OCI-LY7 (cell line): ENCODE results near the gene DIPK1B. TPM values are rescaled to one million over a fixed set of nuclear protein-coding genes. Genes with fewer than 3 reads are reported as not detected.

Experiments used
- BruUV-seq: library from RNA; stranded (reverse); fragments of 400-500 nt; replicated peaks from 2 replicates; lab custom pipeline; 2021; lab: Mats Ljungman, UMichigan
- CTCF ChIA-PET: fragments of 300-600 bp; sonication (Branson Sonifier 250); formaldehyde crosslinking; loops from one replicate; lab custom pipeline; 2022; ENCODE audit warnings: antibody characterized with exemption; ENCODE audit not compliant: unreplicated experiment; lab: Charles Lee
- POLR2A ChIA-PET: fragments of 300-600 bp; sonication (Branson Sonifier 250); formaldehyde crosslinking; loops from one replicate; lab custom pipeline; 2022; ENCODE audit warnings: antibody characterized with exemption; lab: Charles Lee
- DNase-seq: peaks from one replicate; pipeline ENCODE4 v3.0.0-alpha.2; 2015; ENCODE audit warnings: low spot score
- H2AFZ ChIP-seq: fragments of 200-600 bp; sonication (generic), shearing (Covaris generic); 2 replicates; pipeline ENCODE4 v1.6.1; 2014; ENCODE audit warnings: mild to moderate bottlenecking, antibody characterized with exemption, low read length, moderate library complexity
- H3K27ac ChIP-seq: fragments of 200-600 bp; sonication (generic); 2 replicates; pipeline ENCODE4 v1.5.1; 2014; ENCODE audit warnings: mixed run types, low read depth, mild to moderate bottlenecking, moderate library complexity, low read length, inconsistent platforms; ENCODE audit not compliant: poor library complexity, severe bottlenecking
- H3K36me3 ChIP-seq: fragments of 200-600 bp; sonication (generic); 2 replicates; pipeline ENCODE4 v1.6.1; 2014; ENCODE audit warnings: mild to moderate bottlenecking, antibody characterized with exemption, low read length, moderate library complexity, mixed read lengths; ENCODE audit not compliant: insufficient read depth
- H3K4me1 ChIP-seq: fragments of 200-600 bp; sonication (generic); 2 replicates; pipeline ENCODE4 v1.5.1; 2014; ENCODE audit warnings: mild to moderate bottlenecking, low read length; ENCODE audit not compliant: insufficient read depth, poor library complexity, severe bottlenecking
- H3K4me2 ChIP-seq: fragments of 200-600 bp; sonication (generic); 2 replicates; pipeline ENCODE4 v1.6.1; 2014; ENCODE audit warnings: mild to moderate bottlenecking, low read length
- H3K4me3 ChIP-seq: fragments of 200-600 bp; sonication (generic); 2 replicates; pipeline ENCODE4 v1.5.1; 2014; ENCODE audit warnings: mild to moderate bottlenecking, low read depth, low read length; ENCODE audit not compliant: poor library complexity, severe bottlenecking
- H3K79me2 ChIP-seq: fragments of 200-600 bp; sonication (generic); 2 replicates; pipeline ENCODE4 v1.6.1; 2016; ENCODE audit warnings: low read depth, mild to moderate bottlenecking, low read length, moderate library complexity, mixed read lengths; ENCODE audit not compliant: insufficient read depth
- H3K9me2 ChIP-seq: fragments of 200-600 bp; sonication (generic); 2 replicates; pipeline ENCODE4 v1.6.1; 2016; ENCODE audit warnings: mild to moderate bottlenecking, low read length, mixed read lengths; ENCODE audit not compliant: insufficient read depth
- H3K9me3 ChIP-seq: fragments of 200-600 bp; sonication (generic); 2 replicates; pipeline ENCODE4 v1.6.1; 2014; ENCODE audit warnings: mild to moderate bottlenecking, mixed run types, low read length, mixed read lengths
- H4K20me1 ChIP-seq: fragments of 200-600 bp; sonication (generic); 2 replicates; pipeline ENCODE4 v1.6.1; 2014; ENCODE audit warnings: mild to moderate bottlenecking, antibody characterized with exemption, low read length, moderate library complexity, mixed read lengths; ENCODE audit not compliant: insufficient read depth
- CTCF ChIP-seq: fragments of 200-600 bp; sonication (generic); conservative IDR thresholded peaks from 2 replicates; pipeline ENCODE4 v1.5.1; 2014; ENCODE audit warnings: mild to moderate bottlenecking, antibody characterized with exemption, low read length, moderate library complexity, mixed read lengths
- EZH2phosphoT487 ChIP-seq: fragments of 200-600 bp; sonication (generic); IDR thresholded peaks from 2 replicates; pipeline ENCODE4 v1.6.1; 2018; ENCODE audit warnings: low read depth, borderline replicate concordance, mild to moderate bottlenecking, mixed run types, antibody characterized with exemption, low read length, moderate library complexity, mixed read lengths
- intact Hi-C: fragments of 100-400 bp; cut with micrococcal nuclease; formaldehyde crosslinking; loops from one replicate; pipeline ENCODE4 v1.10.0; 2022; ENCODE audit not compliant: unreplicated experiment
- total RNA-seq, 2 experiments: library from RNA; depleted of rRNA in 1 of 2; stranded (reverse); fragments of >200 nt in 1 of 2; shearing (Covaris generic) in 1 of 2; gene quantifications; 2 replicates each; pipeline ENCODE4 v1.2.3, GENCODE V29; 2014 to 2022

The DIPK1B gene
- total RNA-seq, 2 experiments from 2014 or later, result 0.30 to 13.3 TPM

DNA sequence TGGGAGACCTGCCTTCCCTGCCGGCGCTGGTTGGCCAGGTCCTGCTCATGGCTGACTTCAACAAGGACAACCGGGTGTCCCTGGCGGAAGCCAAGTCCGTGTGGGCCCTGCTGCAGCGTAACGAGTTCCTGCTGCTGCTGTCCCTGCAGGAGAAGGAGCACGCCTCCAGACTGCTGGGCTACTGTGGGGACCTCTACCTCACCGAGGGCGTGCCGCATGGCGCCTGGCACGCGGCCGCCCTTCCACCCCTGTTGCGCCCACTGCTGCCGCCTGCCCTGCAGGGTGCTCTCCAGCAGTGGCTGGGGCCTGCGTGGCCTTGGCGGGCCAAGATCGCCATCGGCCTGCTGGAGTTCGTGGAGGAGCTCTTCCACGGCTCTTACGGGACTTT is 10.6 kb downstream of the DIPK1B start:
- Histone ChIP-seq H3K9me3 (no peaks in the 10 kb centered on the region), H3K79me2 (peaks cover 31% of the 10 kb centered on the region), H2AFZ (no peak overlapping the region), H3K27ac (no peak overlapping the region), H3K4me3 (no peak overlapping the region), H3K4me2 (no peak overlapping the region), H3K9me2 (no peaks in the 10 kb centered on the region), H3K36me3 (peaks cover 64% of the 10 kb centered on the region), H3K4me1 (peaks cover 25% of the 10 kb centered on the region), H4K20me1 (peaks cover 27% of the 10 kb centered on the region)
- ChIA-PET POLR2A (no interaction called here), CTCF (no interaction called here)
- DNase-seq, result no peak
- no peak for TF ChIP-seq CTCF
- no peak for TF ChIP-seq EZH2phosphoT487
- intact Hi-C loops, result no loop called here
- BruUV-seq, result no TSS peak

- intact Hi-C loops, result no loop called here
- Histone ChIP-seq H3K9me3 (no peaks in the 10 kb centered on the region), H4K20me1 (peaks cover 27% of the 10 kb centered on the region), H2AFZ (no peak overlapping the region), H3K4me3 (no peak overlapping the region), H3K79me2 (peaks cover 31% of the 10 kb centered on the region), H3K36me3 (peaks cover 64% of the 10 kb centered on the region), H3K27ac (no peak overlapping the region), H3K4me1 (peaks cover 26% of the 10 kb centered on the region), H3K9me2 (no peaks in the 10 kb centered on the region), H3K4me2 (peak overlapping the region; percentile 18)
- no peak for DNase-seq
- POLR2A ChIA-PET, result no interaction called here
- CTCF ChIA-PET, result interaction anchor here (0.5 kb wide), 1 partner anchor 34 kb away, joined by 3 read pairs; no protein-coding TSS in a partner anchor
- TF ChIP-seq EZH2phosphoT487 (no peak), CTCF (no peak)
- no TSS peak for BruUV-seq
These were observed 11.1 kb downstream of the DIPK1B start for GRCh38 chr9:136723362-136723976.

DNA sequence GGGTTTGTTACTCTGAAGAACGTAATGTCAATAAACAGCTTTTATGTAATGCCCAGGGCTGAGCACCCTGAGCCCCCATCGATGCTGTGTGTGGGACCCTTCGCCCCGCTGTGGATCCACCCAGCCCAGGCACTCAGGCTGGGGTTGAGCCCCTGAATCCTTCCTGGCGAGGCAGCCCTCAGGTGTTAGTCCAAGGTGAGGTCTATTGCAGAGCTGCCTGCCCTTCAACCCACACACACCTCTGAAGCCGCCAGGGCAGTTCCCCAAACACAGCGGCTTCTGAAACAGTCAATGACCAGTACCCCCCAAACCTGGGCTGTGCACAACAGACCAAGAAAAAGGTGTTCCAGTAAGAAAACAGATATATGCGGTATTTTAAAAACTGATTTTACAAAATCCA is 11.6 kb downstream of the DIPK1B start:
- H3K9me3 ChIP-seq, result no peaks in the 10 kb centered on the region
- intact Hi-C loops, result no loop called here
- BruUV-seq, result no TSS peak
- peaks cover 31% of the 10 kb centered on the region for H3K4me1 ChIP-seq
- H2AFZ ChIP-seq, result no peak overlapping the region
- peak overlapping the region; percentile 18 for H3K4me2 ChIP-seq
- H3K4me3 ChIP-seq, result peak overlapping the region; percentile 0
- H3K9me2 ChIP-seq, result no peaks in the 10 kb centered on the region
- H3K27ac ChIP-seq, result no peak overlapping the region
- peaks cover 33% of the 10 kb centered on the region for H3K79me2 ChIP-seq
- peaks cover 27% of the 10 kb centered on the region for H4K20me1 ChIP-seq
- CTCF ChIA-PET, result interaction anchor here (0.5 kb wide), 1 partner anchor 33 kb away, joined by 3 read pairs; no protein-coding TSS in a partner anchor
- no peak for TF ChIP-seq CTCF
- TF ChIP-seq EZH2phosphoT487, result no peak
- peaks cover 64% of the 10 kb centered on the region for H3K36me3 ChIP-seq
- no peak for DNase-seq
- POLR2A ChIA-PET, result no interaction called here
